H1 (cell line): Measurements from ENCODE around the gene ITFG2. TPM values are rescaled to one million over a fixed set of nuclear protein-coding genes. Genes with fewer than 3 reads are reported as not detected.

ENCODE experiments used
- CTCF ChIA-PET: fragments of 300-600 bp; sonication (Branson Sonifier 250); formaldehyde crosslinking; loops from one replicate; lab custom pipeline; 2021; ENCODE audit not compliant: partially characterized antibody; lab: Charles Lee
- POLR2A ChIA-PET: fragments of 300-600 bp; sonication (Branson Sonifier 250); formaldehyde crosslinking; loops from one replicate; lab custom pipeline; 2021; ENCODE audit warnings: inconsistent platforms; ENCODE audit not compliant: partially characterized antibody; lab: Charles Lee
- DNase-seq, 2 experiments: peaks; one replicate each; pipeline versions ENCODE4 v3.0.0 to v3.0.0-alpha.2; 2010 to 2022; ENCODE audit warnings: low spot score in 2 of 2, low read depth in 1 of 2, mixed read lengths in 1 of 2
- FAIRE-seq: peaks from 2 replicates; lab custom pipeline; 2011; peaks lifted over from hg19 to GRCh38; lab: Jason Lieb, UNC
- H2AFZ ChIP-seq: 2 replicates; pipeline ENCODE4 v1.8.1; 2012; ENCODE audit warnings: low read length, inconsistent platforms
- H2AK5ac ChIP-seq: 2 replicates; pipeline ENCODE4 v1.6.1; 2013; ENCODE audit warnings: low read depth, low read length
- H2BK120ac ChIP-seq: replicated peaks from 2 replicates; pipeline ENCODE3; 2013; ENCODE audit warnings: low read depth, low read length, inconsistent platforms
- H2BK12ac ChIP-seq: 2 replicates; pipeline ENCODE4 v1.6.1; 2013; ENCODE audit warnings: low read depth, low read length
- H2BK15ac ChIP-seq: 2 replicates; pipeline ENCODE4 v1.6.1; 2013; ENCODE audit warnings: low read length
- H2BK20ac ChIP-seq: 2 replicates; pipeline ENCODE4 v1.6.1; 2013; ENCODE audit warnings: low read length
- H2BK5ac ChIP-seq: 2 replicates; pipeline ENCODE4 v1.6.1; 2013; ENCODE audit warnings: low read depth, low read length
- H3K14ac ChIP-seq: 2 replicates; pipeline ENCODE4 v1.6.1; 2013; ENCODE audit warnings: inconsistent platforms; ENCODE audit not compliant: insufficient read length
- H3K18ac ChIP-seq: 2 replicates; pipeline ENCODE4 v1.6.1; 2013; ENCODE audit warnings: low read length; ENCODE audit errors: extremely low read depth
- H3K23ac ChIP-seq: 2 replicates; pipeline ENCODE4 v1.6.1; 2013; ENCODE audit warnings: inconsistent platforms; ENCODE audit not compliant: insufficient read length
- H3K23me2 ChIP-seq: 2 replicates; pipeline ENCODE4 v1.6.1; 2013; ENCODE audit warnings: low read depth, low read length
- H3K27ac ChIP-seq: 2 replicates; pipeline ENCODE4 v1.6.1; 2011; ENCODE audit warnings: low read depth, low read length, inconsistent platforms
- H3K27me3 ChIP-seq, 4 experiments: replicated peaks in 1 of 4; 1 replicate in 1 of 4; 2 replicates in 3 of 4; pipeline versions ENCODE4 v1.6.1 to v1.8.1; 2011 to 2013; ENCODE audit warnings: low read length in 3 of 4, mild to moderate bottlenecking in 3 of 4, inconsistent platforms in 2 of 4, mixed read lengths in 2 of 4, moderate library complexity in 1 of 4; ENCODE audit not compliant: control insufficient read depth in 3 of 4, insufficient read depth in 3 of 4; ENCODE audit errors: extremely low read depth in 1 of 4
- H3K36me3 ChIP-seq, 4 experiments: 2 replicates each; pipeline versions ENCODE4 v1.6.1 to v1.8.1; 2011 to 2013; ENCODE audit warnings: mild to moderate bottlenecking in 4 of 4, low read length in 3 of 4, moderate library complexity in 2 of 4, control low read depth in 1 of 4, inconsistent platforms in 1 of 4; ENCODE audit not compliant: insufficient read depth in 4 of 4, control insufficient read depth in 2 of 4
- H3K4ac ChIP-seq: replicated peaks from 2 replicates; pipeline ENCODE3; 2013; ENCODE audit warnings: low read length, low read depth, mixed read lengths, inconsistent platforms; ENCODE audit not compliant: insufficient read length
- H3K4me1 ChIP-seq, 4 experiments: replicated peaks in 1 of 4; 1 replicate in 1 of 4; 2 replicates in 3 of 4; pipeline versions ENCODE4 v1.6.1 to v1.8.1; 2011 to 2013; ENCODE audit warnings: low read length in 3 of 4, inconsistent platforms in 2 of 4, mixed read lengths in 1 of 4; ENCODE audit not compliant: insufficient read depth in 4 of 4, control insufficient read depth in 3 of 4
- H3K4me2 ChIP-seq, 2 experiments: 2 replicates each; pipeline versions ENCODE4 v1.6.1 to v1.8.1; 2011 to 2013; ENCODE audit warnings: low read depth in 2 of 2, low read length in 2 of 2, control low read depth in 1 of 2, inconsistent platforms in 1 of 2, mild to moderate bottlenecking in 1 of 2; ENCODE audit not compliant: insufficient read depth in 1 of 2
- H3K4me3 ChIP-seq, 4 experiments: fragments of 200-600, 300-600 bp in 1 of 4; sonication (generic), shearing (Covaris generic), sonication (Bioruptor Twin) in 1 of 4; 2 replicates each; pipeline versions ENCODE4 v1.5.1 to v1.8.1; 2011 to 2016; ENCODE audit warnings: low read length in 4 of 4, low read depth in 3 of 4, control low read depth in 2 of 4, inconsistent platforms in 2 of 4, mild to moderate bottlenecking in 2 of 4, mixed read lengths in 1 of 4, moderate library complexity in 1 of 4; ENCODE audit not compliant: insufficient read depth in 2 of 4; ENCODE audit errors: extremely low read depth in 1 of 4
- H3K56ac ChIP-seq: replicated peaks from 2 replicates; pipeline ENCODE3; 2013; ENCODE audit warnings: low read depth, mild to moderate bottlenecking, mixed read lengths, low read length, inconsistent platforms; ENCODE audit not compliant: insufficient read length
- H3K79me1 ChIP-seq: 2 replicates; pipeline ENCODE4 v1.6.1; 2013; ENCODE audit warnings: low read depth, low read length, control low read depth
- H3K79me2 ChIP-seq, 2 experiments: 2 replicates each; pipeline versions ENCODE4 v1.6.1 to v1.8.1; 2012 to 2013; ENCODE audit warnings: low read length in 2 of 2, mild to moderate bottlenecking in 2 of 2, inconsistent platforms in 1 of 2; ENCODE audit not compliant: insufficient read depth in 2 of 2, control insufficient read depth in 1 of 2
- H3K9ac ChIP-seq, 4 experiments: replicated peaks in 1 of 4; 1 replicate in 1 of 4; 2 replicates in 3 of 4; pipeline versions ENCODE4 v1.6.1 to v1.8.1; 2011 to 2013; ENCODE audit warnings: low read depth in 3 of 4, low read length in 3 of 4, control low read depth in 2 of 4, mild to moderate bottlenecking in 2 of 4, moderate library complexity in 2 of 4, inconsistent platforms in 1 of 4; ENCODE audit errors: extremely low read depth in 1 of 4
- H3K9me3 ChIP-seq, 2 experiments: 2 replicates each; pipeline versions ENCODE4 v1.6.1 to v1.8.1; 2012 to 2013; ENCODE audit warnings: mild to moderate bottlenecking in 2 of 2, moderate library complexity in 2 of 2, control low read depth in 1 of 2, inconsistent platforms in 1 of 2, low read depth in 1 of 2, low read length in 1 of 2, mixed read lengths in 1 of 2; ENCODE audit not compliant: insufficient read depth in 2 of 2
- H4K20me1 ChIP-seq, 2 experiments: replicated peaks in 1 of 2; 2 replicates each; pipeline versions ENCODE3 to v1.8.1; 2011 to 2013; ENCODE audit warnings: inconsistent platforms in 2 of 2, low read length in 2 of 2, mild to moderate bottlenecking in 1 of 2; ENCODE audit not compliant: insufficient read depth in 2 of 2, control insufficient read depth in 1 of 2
- H4K5ac ChIP-seq: 2 replicates; pipeline ENCODE4 v1.6.1; 2013; ENCODE audit warnings: low read length, low read depth, mixed read lengths, inconsistent platforms; ENCODE audit not compliant: insufficient read length
- H4K8ac ChIP-seq: 2 replicates; pipeline ENCODE4 v1.8.0; 2013; ENCODE audit warnings: mild to moderate bottlenecking, moderate library complexity, low read length, inconsistent platforms; ENCODE audit not compliant: insufficient read depth; ENCODE audit errors: extremely low read depth
- H4K91ac ChIP-seq: replicated peaks from 2 replicates; pipeline ENCODE3; 2013; ENCODE audit warnings: low read length, mixed read lengths, inconsistent platforms; ENCODE audit not compliant: insufficient read length
- BCL11A ChIP-seq, 2 experiments: IDR thresholded peaks; one replicate each; pipeline ENCODE4 v1.6.1; 2011; ENCODE audit warnings: low read depth in 2 of 2, low read length in 2 of 2, mild to moderate bottlenecking in 2 of 2
- EGR1 ChIP-seq: IDR thresholded peaks from 2 replicates; pipeline ENCODE4 v1.6.1; 2011; ENCODE audit warnings: low read depth, low read length, borderline replicate concordance
- FOSL1 ChIP-seq: IDR thresholded peaks from 2 replicates; pipeline ENCODE4 v1.6.1; 2011; ENCODE audit warnings: mild to moderate bottlenecking, low read depth, low read length, moderate library complexity; ENCODE audit not compliant: insufficient read depth
- GABPA ChIP-seq: IDR thresholded peaks from 2 replicates; pipeline ENCODE4 v1.6.1; 2011; ENCODE audit warnings: mild to moderate bottlenecking, low read length, moderate library complexity, borderline replicate concordance; ENCODE audit not compliant: insufficient read depth
- HDAC2 ChIP-seq, 2 experiments: fragments of 300-600 bp in 1 of 2; sonication (generic) in 1 of 2; IDR thresholded peaks; 2 replicates each; pipeline ENCODE4 v1.6.1; 2011 to 2012; ENCODE audit warnings: low read depth in 2 of 2, low read length in 2 of 2, mild to moderate bottlenecking in 2 of 2, moderate library complexity in 2 of 2, borderline replicate concordance in 1 of 2, inconsistent platforms in 1 of 2
- JUND ChIP-seq: IDR thresholded peaks from 2 replicates; pipeline ENCODE4 v1.6.1; 2011; ENCODE audit warnings: mild to moderate bottlenecking, improper control_type of control experiment, low read length
- POU5F1 ChIP-seq: IDR thresholded peaks from 2 replicates; pipeline ENCODE4 v1.6.1; 2011; ENCODE audit warnings: low read depth, mild to moderate bottlenecking, low read length, moderate library complexity
- RFX5 ChIP-seq: IDR thresholded peaks from 2 replicates; pipeline ENCODE4 v1.6.1; 2011; ENCODE audit warnings: low read depth, low read length, improper control_type of control experiment, borderline replicate concordance
- SAP30 ChIP-seq: fragments of 300-600 bp; sonication (generic); IDR thresholded peaks from 2 replicates; pipeline ENCODE4 v1.7.1; 2012; ENCODE audit warnings: low read length, moderate library complexity, mild to moderate bottlenecking, inconsistent platforms; ENCODE audit not compliant: insufficient read depth, insufficient replicate concordance
- SRF ChIP-seq: IDR thresholded peaks from 2 replicates; pipeline ENCODE4 v1.6.1; 2011; ENCODE audit warnings: mild to moderate bottlenecking, low read depth, low read length, moderate library complexity
- YY1 ChIP-seq: IDR thresholded peaks from 2 replicates; pipeline ENCODE4 v1.6.1; 2011; ENCODE audit warnings: low read depth, mild to moderate bottlenecking, low read length
- ZNF274 ChIP-seq: IDR thresholded peaks from 2 replicates; pipeline ENCODE4 v1.7.0; 2012; ENCODE audit warnings: low read length, borderline replicate concordance; ENCODE audit errors: extremely low read depth
- WGBS, 2 experiments: shearing (Covaris generic) in 1 of 2; methylation state at CpG; one replicate each; pipeline versions ENCODE4 v1.1.6 to v1.1.7; 2013 to 2015; ENCODE audit warnings: low lambda C conversion rate in 2 of 2, mixed read lengths in 2 of 2, inconsistent platforms in 1 of 2, low coverage in 1 of 2, missing lambda C conversion rate in 1 of 2; ENCODE audit not compliant: insufficient replicate concordance in 2 of 2, insufficient coverage in 1 of 2, insufficient read length in 1 of 2; ENCODE audit errors: extremely low coverage in 1 of 2, missing lambda C conversion rate in 1 of 2; 5-methylcytosine and 5-hydroxymethylcytosine counted together
- polyA plus RNA-seq, 7 experiments: library from polyadenylated mRNA; depleted of rRNA in 3 of 7; stranded (reverse) in 5 of 7; unstranded in 2 of 7; fragments of >200 nt in 5 of 7; fragments of 200-250 nt in 2 of 7; gene quantifications; 1 replicate in 5 of 7; 2 replicates in 1 of 7; 4 replicates in 1 of 7; pipeline versions ENCODE4 v1.2.1 to v1.2.3, GENCODE V29; 2011 to 2013; ENCODE audit warnings: missing spikeins in 2 of 7, mixed read lengths in 2 of 7
- total RNA-seq: library from RNA; stranded (reverse); fragmentation: NEBNext Ultra II Directional; extraction: Animal tissue kit (Norgen Biotek cat#: 25700); gene quantifications from 2 replicates; pipeline ENCODE4 v1.2.1, GENCODE V29; 2021
- TF ChIP-seq, protein P1 (sequence below): IDR thresholded peaks from 2 replicates; pipeline ENCODE4 v1.6.1; 2011; ENCODE audit warnings: low read depth, mild to moderate bottlenecking, low read length; ENCODE audit not compliant: insufficient read depth

ITFG2 gene
- total and polyA plus RNA-seq, 2 of the 8 experiments (the other 6 are each of a cell fraction or from before 2014, with no cell fraction given) = 15.0 to 22.9 TPM

DNA sequence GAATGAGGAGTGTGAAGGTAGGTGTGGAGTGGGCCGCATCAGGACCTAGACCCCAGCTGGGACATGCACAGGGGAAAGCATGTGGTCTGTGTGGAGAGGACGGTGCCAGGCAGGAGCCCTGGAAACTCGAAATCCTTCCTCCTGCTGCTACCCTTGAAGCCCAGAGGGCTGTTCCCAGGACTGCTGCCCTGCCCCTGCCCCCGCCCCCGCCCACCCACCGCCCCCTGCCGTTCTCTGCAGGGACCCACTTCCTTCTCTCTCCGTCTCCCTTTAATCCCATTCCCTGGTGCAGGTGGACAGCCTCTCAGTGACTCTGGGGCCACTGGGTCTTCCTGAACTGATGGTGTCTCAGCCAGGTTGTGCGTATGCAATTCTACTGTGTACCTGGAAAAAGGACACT, 8.0 kb downstream of the ITFG2 start:
- H4K91ac ChIP-seq = no peak overlapping the region
- no peak overlapping the region for H2BK12ac ChIP-seq
- peaks cover 0 to 11% of the 10 kb centered on the region in 2 experiments for H4K20me1 ChIP-seq
- no peak overlapping the region; a peak in 1 of 7 replicates for H3K9ac ChIP-seq
- CTCF ChIA-PET = interaction anchor here (0.6 to 3.4 kb wide), 7 partner anchors 7 to 214 kb away, joined by 3 to 12 read pairs (median 4); no protein-coding TSS in a partner anchor
- H3K18ac ChIP-seq = no peak overlapping the region
- H3K56ac ChIP-seq = no peak overlapping the region
- no peak overlapping the region for H2BK5ac ChIP-seq
- no peak overlapping the region for H3K4me2 ChIP-seq
- H2AK5ac ChIP-seq = no peak overlapping the region
- H2BK20ac ChIP-seq = no peak overlapping the region
- 69% methylated on average over 7 of the region's 9 CpGs; no CpG with 5 or more reads in 1 of the 2 experiments for WGBS, 2 experiments
- H2AFZ ChIP-seq = no peak overlapping the region
- H3K9me3 ChIP-seq = no peaks in the 10 kb centered on the region
- no peaks in the 10 kb centered on the region for H3K27me3 ChIP-seq
- H2BK120ac ChIP-seq = no peak overlapping the region
- no peak overlapping the region for H3K23ac ChIP-seq
- H3K36me3 ChIP-seq = peaks cover 16 to 55% (median 24%) of the 10 kb centered on the region in 4 experiments; a peak in 7 of 8 replicates
- FAIRE-seq (no peak), DNase-seq (no peak)
- peaks cover 0 to 4% of the 10 kb centered on the region in 2 experiments; a peak in 1 of 4 replicates for H3K79me2 ChIP-seq
- no peak overlapping the region for H2BK15ac ChIP-seq
- H3K4me3 ChIP-seq = no peak overlapping the region
- H3K4me1 ChIP-seq = peaks cover 0 to 13% (median 6%) of the 10 kb centered on the region in 4 experiments; a peak in 5 of 7 replicates
- no peaks in the 10 kb centered on the region; the same call in 1 of the 2 replicates for H3K79me1 ChIP-seq
- POLR2A ChIA-PET = interaction anchor here (0.8 to 8.7 kb wide), 4 partner anchors 7 to 29 kb away, joined by 3 to 58 read pairs (median 11); partner anchors contain the start of genes ITFG2 and NRIP2
- H4K8ac ChIP-seq = no peak overlapping the region; the same call in 1 of the 2 replicates
- no peak overlapping the region for H3K14ac ChIP-seq
- H3K23me2 ChIP-seq = no peaks in the 10 kb centered on the region
- no peak overlapping the region for H4K5ac ChIP-seq
- H3K4ac ChIP-seq = no peak overlapping the region
- no peak overlapping the region; the same call in 1 of the 2 replicates for H3K27ac ChIP-seq
- TF ChIP-seq SRF (no peak), BCL11A (IDR thresholded peaks at IDR 0.05; ENCODE audit: low read depth in 2 of 2, low read length in 2 of 2) (no peak), SAP30 (no peak), RFX5 (no peak), ZNF274 (no peak), HDAC2 (IDR thresholded peaks at IDR 0.05; ENCODE audit: borderline replicate concordance in 1 of 2, low read depth in 2 of 2, low read length in 2 of 2) (no peak), POU5F1 (no peak), FOSL1 (no peak), GABPA (no peak), YY1 (no peak), JUND (no peak), EGR1 (no peak)
- TF ChIP-seq, protein P1, sequence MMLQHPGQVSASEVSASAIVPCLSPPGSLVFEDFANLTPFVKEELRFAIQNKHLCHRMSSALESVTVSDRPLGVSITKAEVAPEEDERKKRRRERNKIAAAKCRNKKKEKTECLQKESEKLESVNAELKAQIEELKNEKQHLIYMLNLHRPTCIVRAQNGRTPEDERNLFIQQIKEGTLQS = no peak
